ENCODE data around the gene SH3RF3.
"Not testable (repeated sequence)": the region's sequence is repeated elsewhere in the genome, so short reads cannot be mapped to it uniquely, and the experiment has no call there.

The SH3RF3 gene

GRCh38 chr2:109205447-109205846 is 76.4 kb downstream of the SH3RF3 start:
- no peak for DNase-seq

- DNase-seq, result no peak
Measured at GRCh38 chr2:109206569-109207146, 77.7 kb downstream of the SH3RF3 start.

- no peak for DNase-seq
Measured at GRCh38 chr2:109207176-109207575, 78.2 kb downstream of the SH3RF3 start.

GRCh38 chr2:109208071-109208950 is 79.3 kb downstream of the SH3RF3 start:
- no peak for DNase-seq

GRCh38 chr2:109208951-109209335 is 79.9 kb downstream of the SH3RF3 start:
- no peak for DNase-seq

- no peak for DNase-seq
Measured at GRCh38 chr2:109209412-109209811, 80.4 kb downstream of the SH3RF3 start.

- DNase-seq, result no peak
Measured at GRCh38 chr2:109209941-109210340, 80.9 kb downstream of the SH3RF3 start.

GRCh38 chr2:109210431-109211200 is 81.6 kb downstream of the SH3RF3 start:
- DNase-seq, result no peak

GRCh38 chr2:109211315-109211714 is 82.3 kb downstream of the SH3RF3 start:
- no peak for DNase-seq

- no peak for DNase-seq
Measured at GRCh38 chr2:109212836-109213563, 84.0 kb downstream of the SH3RF3 start.

- no peak for DNase-seq
Measured at GRCh38 chr2:109213646-109214433, 84.8 kb downstream of the SH3RF3 start.

- DNase-seq, result no peak
Measured at GRCh38 chr2:109214651-109215371, 85.8 kb downstream of the SH3RF3 start.

GRCh38 chr2:109215866-109216265 is 86.9 kb downstream of the SH3RF3 start:
- DNase-seq, result no peak

- no peak for DNase-seq
Measured at GRCh38 chr2:109216332-109216731, 87.3 kb downstream of the SH3RF3 start.

- no peak for DNase-seq
Measured at GRCh38 chr2:109217362-109218086, 88.5 kb downstream of the SH3RF3 start.

- DNase-seq, result no peak
Measured at GRCh38 chr2:109218087-109218791, 89.2 kb downstream of the SH3RF3 start.

GRCh38 chr2:109218792-109219126 is 89.8 kb downstream of the SH3RF3 start:
- DNase-seq, result no peak

- DNase-seq, result no peak
Measured at GRCh38 chr2:109220860-109221259, 91.9 kb downstream of the SH3RF3 start.

GRCh38 chr2:109221316-109221715 is 92.3 kb downstream of the SH3RF3 start:
- DNase-seq, result not testable (repeated sequence)

GRCh38 chr2:109222422-109222821 is 93.4 kb downstream of the SH3RF3 start:
- no peak for DNase-seq

Data from NCI-H748 treated with DMSO at 0.1 percent for 48 hours (cell line).